NCI-H2107 (cell line): ENCODE measurements around the gene CTNNB1.
"Not testable (repeated sequence)": the region's sequence is repeated elsewhere in the genome, so short reads cannot be mapped to it uniquely, and the experiment has no call there.

Experiments
- DNase-seq: peaks from one replicate; lab custom pipeline; 2025; lab: John Stamatoyannopoulos, UW

Gene CTNNB1

GRCh38 chr3:41259449-41260062 is 60.3 kb downstream of the CTNNB1 start:
- DNase-seq, result no peak

DNA sequence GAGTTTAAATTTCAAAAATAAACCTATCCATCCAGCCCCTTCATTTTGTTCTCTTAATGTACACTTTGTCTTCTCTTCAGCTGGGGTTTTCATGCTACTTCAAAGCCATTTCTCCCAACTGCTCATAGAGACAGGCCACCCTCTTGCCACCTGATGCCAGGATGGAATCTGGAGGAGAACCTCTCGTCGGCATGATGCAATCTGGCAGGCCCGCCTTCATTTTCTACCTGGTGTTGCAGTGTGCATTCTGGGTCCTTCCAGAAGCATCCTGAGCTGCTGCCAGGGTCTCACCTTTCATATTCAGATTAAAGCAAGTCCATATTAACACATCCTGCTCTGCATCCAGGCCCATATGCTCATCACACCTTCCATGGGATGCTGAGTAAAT is 60.8 kb downstream of the CTNNB1 start:
- DNase-seq, result no peak

DNA sequence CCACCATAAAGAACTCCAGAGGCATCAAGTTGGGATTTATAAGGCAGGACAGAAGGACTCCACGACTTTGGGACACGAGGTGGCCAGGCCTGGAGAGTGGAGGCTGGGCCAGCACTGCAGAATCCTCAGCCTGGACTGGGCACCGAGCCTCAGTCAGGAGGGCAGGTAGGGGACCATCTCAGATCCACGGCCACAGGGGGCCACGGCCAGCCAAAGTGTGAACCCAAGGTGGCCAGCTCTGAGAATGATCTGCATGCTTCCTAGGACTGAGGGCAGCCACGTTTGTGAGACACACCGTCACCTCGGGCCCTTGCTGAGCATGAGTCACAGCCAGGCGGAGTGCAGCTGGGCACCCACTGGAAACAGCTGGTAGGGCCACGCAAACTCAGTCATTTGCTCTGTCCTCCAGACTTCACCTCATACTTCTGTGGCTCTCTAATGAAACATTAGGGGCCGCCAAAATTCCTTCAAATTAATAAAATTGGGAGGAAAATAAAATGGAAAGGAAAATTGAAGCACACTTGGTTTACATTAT is 65.8 kb downstream of the CTNNB1 start:
- DNase-seq, result no peak

- DNase-seq, result no peak
These were observed 66.5 kb downstream of the CTNNB1 start for GRCh38 chr3:41265823-41266273.

DNA sequence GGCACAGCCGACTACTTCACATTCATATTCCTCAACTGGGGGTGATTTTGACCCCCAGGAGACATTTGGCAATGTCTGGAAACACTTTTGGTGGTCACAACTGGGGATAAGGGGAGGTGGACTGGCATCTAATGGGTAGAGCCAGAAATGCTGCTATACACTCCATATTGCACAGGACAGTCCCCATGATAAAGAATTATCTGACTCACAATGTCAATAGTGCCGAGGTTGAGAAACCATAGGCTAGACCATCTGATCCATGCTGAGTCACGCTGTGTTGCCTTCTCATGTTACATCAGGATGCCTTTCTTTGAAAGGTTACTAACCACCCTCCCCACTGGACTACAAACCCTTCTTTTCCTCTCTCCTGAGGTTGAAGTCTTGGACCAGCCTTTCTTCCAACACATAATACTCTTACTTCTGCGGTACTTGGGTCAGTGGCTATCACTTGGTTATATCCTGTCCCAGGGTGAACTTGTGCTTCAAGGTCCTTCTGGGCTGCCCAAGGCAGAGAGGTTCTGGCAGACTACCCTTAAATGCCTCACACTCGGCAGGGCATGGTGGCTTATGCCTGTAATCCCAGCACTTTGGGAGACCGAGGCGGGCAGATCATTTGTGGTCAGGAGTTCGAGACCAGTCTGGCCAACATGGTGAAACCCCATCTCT is 68.8 kb downstream of the CTNNB1 start:
- DNase-seq, result no peak

GRCh38 chr3:41272667-41273066 is 73.4 kb downstream of the CTNNB1 start:
- no peak for DNase-seq

- DNase-seq, result no peak
These were observed 75.8 kb downstream of the CTNNB1 start for GRCh38 chr3:41274944-41275668.

DNA sequence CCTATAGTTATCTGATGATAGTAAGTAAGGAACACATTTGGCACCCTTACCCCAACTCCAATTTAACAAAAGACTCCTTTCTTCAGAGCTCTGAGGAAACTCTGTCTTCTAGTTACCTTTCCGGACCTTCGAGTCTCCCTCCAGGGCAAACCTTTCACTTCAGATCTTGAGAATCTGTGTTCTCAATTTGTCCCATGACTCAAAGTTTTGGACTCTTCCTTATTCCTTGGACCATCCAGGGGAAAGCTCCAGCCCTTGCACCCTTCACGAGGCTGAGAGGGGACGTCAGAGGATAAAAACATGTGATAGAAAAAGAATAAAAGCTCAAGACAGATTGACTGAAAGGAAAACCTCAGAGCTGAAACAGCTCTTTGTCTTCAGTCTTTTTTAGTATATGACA is 76.9 kb downstream of the CTNNB1 start:
- no peak for DNase-seq

- no peak for DNase-seq
These were observed 78.6 kb downstream of the CTNNB1 start for GRCh38 chr3:41277790-41278465.

DNA sequence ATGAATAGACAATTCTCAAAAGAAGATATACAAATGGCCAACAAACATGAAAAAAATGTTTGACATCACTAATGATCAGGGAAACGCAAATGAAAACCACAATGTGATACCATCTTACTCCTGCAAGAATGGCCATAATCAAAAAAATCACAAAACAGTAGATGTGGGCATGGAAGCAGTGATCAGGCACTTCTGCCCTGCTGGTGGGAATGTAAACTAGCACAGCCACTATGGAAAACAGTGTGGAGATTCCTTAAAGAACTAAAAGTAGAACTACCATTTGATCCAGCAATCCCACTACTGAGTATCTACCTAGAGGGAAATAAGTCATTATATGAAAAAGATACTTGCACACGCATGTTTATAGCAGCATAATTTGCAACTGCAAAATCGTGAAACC is 85.6 kb downstream of the CTNNB1 start:
- not testable (repeated sequence) for DNase-seq

GRCh38 chr3:41286305-41286704 is 87.0 kb downstream of the CTNNB1 start:
- DNase-seq, result no peak

- DNase-seq, result no peak
These were observed 89.5 kb downstream of the CTNNB1 start for GRCh38 chr3:41288785-41289184.
